ELF-1 (cell line): ENCODE data around the gene CTNNA3.
A peak's percentile ranks its signal among the peaks of the same experiment; 100 is the strongest.

ENCODE experiments used
- DNase-seq: peaks from one replicate; pipeline ENCODE4 v3.0.0-alpha.2; 2016; ENCODE audit warnings: low read depth, low spot score

CTNNA3 gene

GRCh38 chr10:66940965-66941364, 755.0 kb downstream of the CTNNA3 start:
- DNase-seq, result no peak

- no peak for DNase-seq
Measured at GRCh38 chr10:66934711-66935110, 761.3 kb downstream of the CTNNA3 start.

GRCh38 chr10:66931949-66932343, 764.0 kb downstream of the CTNNA3 start:
- DNase-seq, result no peak

- DNase-seq, result no peak
Measured at GRCh38 chr10:66931340-66931948, 764.6 kb downstream of the CTNNA3 start.

GRCh38 chr10:66929375-66929774, 766.6 kb downstream of the CTNNA3 start:
- no peak for DNase-seq

GRCh38 chr10:66928776-66929175, 767.2 kb downstream of the CTNNA3 start:
- DNase-seq, result no peak

- no peak for DNase-seq
Measured at GRCh38 chr10:66927971-66928770, 767.8 kb downstream of the CTNNA3 start.

- DNase-seq, result no peak
Measured at GRCh38 chr10:66927251-66927935, 768.6 kb downstream of the CTNNA3 start.

- DNase-seq, result no peak
Measured at GRCh38 chr10:66926841-66927240, 769.2 kb downstream of the CTNNA3 start.

GRCh38 chr10:66925896-66926715, 769.9 kb downstream of the CTNNA3 start, which contains the start of gene LRRTM3:
TSS of gene LRRTM3 (plus strand) at chr10:66926036.
- DNase-seq, result peak; percentile 82

GRCh38 chr10:66925373-66925772, 770.6 kb downstream of the CTNNA3 start:
- DNase-seq, result no peak

- no peak for DNase-seq
Measured at GRCh38 chr10:66924674-66925345, 771.2 kb downstream of the CTNNA3 start.

- DNase-seq, result no peak
Measured at GRCh38 chr10:66919248-66919647, 776.7 kb downstream of the CTNNA3 start.

GRCh38 chr10:66917104-66917503, 778.9 kb downstream of the CTNNA3 start:
- no peak for DNase-seq

- no peak for DNase-seq
Measured at GRCh38 chr10:66916030-66916429, 780.0 kb downstream of the CTNNA3 start.

- no peak for DNase-seq
Measured at GRCh38 chr10:66910671-66911070, 785.3 kb downstream of the CTNNA3 start.

- no peak for DNase-seq
Measured at GRCh38 chr10:66892871-66893270, 803.1 kb downstream of the CTNNA3 start.

GRCh38 chr10:66888237-66888636, 807.8 kb downstream of the CTNNA3 start:
- DNase-seq, result no peak

- DNase-seq, result no peak
Measured at GRCh38 chr10:66886848-66887247, 809.1 kb downstream of the CTNNA3 start.

- no peak for DNase-seq
Measured at GRCh38 chr10:66882271-66882670, 813.7 kb downstream of the CTNNA3 start.

GRCh38 chr10:66881814-66882213, 814.2 kb downstream of the CTNNA3 start:
- no peak for DNase-seq
